Left lung (tissue), 10 donors: Measurements from ENCODE around the gene SMARCD1. TPM values are rescaled to one million over a fixed set of nuclear protein-coding genes. Genes with fewer than 3 reads are reported as not detected.

Source experiments
- ATAC-seq: fragments of 200-7000 bp; cut with Tn5 transposase; one replicate; pipeline ENCODE4 v1.9.1; 2020; ENCODE audit warnings: moderate library complexity
- DNase-seq, 4 donors: peaks; one replicate each; pipeline ENCODE4 v3.0.0-alpha.2; 2013 to 2020
- H3K27ac ChIP-seq, 2 donors: fragments of 200-600 bp; sonication (generic) in 1 of 2; one replicate each; pipeline versions ENCODE4 v1.5.0 to v1.8.0; 2020 to 2021
- H3K27me3 ChIP-seq, 2 donors: fragments of 200-600 bp; sonication (generic) in 1 of 2; one replicate each; pipeline versions ENCODE4 v1.5.0 to v1.8.0; 2020 to 2021
- H3K36me3 ChIP-seq, 2 donors: fragments of 200-600 bp; sonication (generic) in 1 of 2; one replicate each; pipeline versions ENCODE4 v1.5.0 to v1.8.0; 2020 to 2021
- H3K4me1 ChIP-seq, 2 donors: fragments of 200-600 bp; one replicate each; pipeline ENCODE4 v1.8.0; 2021
- H3K4me3 ChIP-seq, 2 donors: fragments of 200-600 bp; sonication (generic) in 1 of 2; one replicate each; pipeline versions ENCODE4 v1.5.0 to v1.8.0; 2020 to 2021; ENCODE audit warnings: mild to moderate bottlenecking in 1 of 2
- H3K9me3 ChIP-seq, 2 donors: fragments of 200-600 bp; sonication (generic) in 1 of 2; one replicate each; pipeline versions ENCODE4 v1.5.0 to v1.8.0; 2020 to 2021
- CTCF ChIP-seq, 2 donors: fragments of 200-600 bp; sonication (generic) in 1 of 2; IDR thresholded peaks; one replicate each; pipeline versions ENCODE4 v1.5.0 to v1.8.0; 2021; ENCODE audit warnings: antibody characterized with exemption in 2 of 2
- intact Hi-C, 2 donors: fragments of 100-400 bp; cut with DNase I; formaldehyde crosslinking; loops; one replicate each; pipeline versions ENCODE4 v1.11.2 to v1.14.2; 2022
- polyA plus RNA-seq, 6 donors: library from polyadenylated mRNA; unstranded; fragments of 120-200 nt; gene quantifications; one replicate each; pipeline ENCODE4 v1.2.1, GENCODE V29; 2013; ENCODE audit not compliant: insufficient read length in 6 of 6
- total RNA-seq, 2 donors: library from RNA; stranded (reverse); fragmentation: NEBNext Ultra II Directional; extraction: Animal tissue kit (Norgen Biotek cat#: 25700); gene quantifications; one replicate each; pipeline ENCODE4 v1.2.1, GENCODE V29; 2021
- donor health status: DM: no; HTN: yes; CAD: no.
- donor health status: DM: no; HTN: no; CAD: no.

SMARCD1 gene
- total and polyA plus RNA-seq, 8 donors, result 33.1 to 155 (median 139) TPM

- no peaks in the 10 kb centered on the region for H3K9me3 ChIP-seq
- no peak for DNase-seq
These were observed 5.2 kb downstream of the SMARCD1 start for GRCh38 chr12:50090391-50090790.

GRCh38 chr12:50097952-50098351, 12.8 kb downstream of the SMARCD1 start:
- TF ChIP-seq CTCF (IDR thresholded peaks at IDR 0.05), result no peak
- Histone ChIP-seq H3K36me3 (peaks cover 3 to 88% of the 10 kb centered on the region in 2 donors), H3K27me3 (no peaks in the 10 kb centered on the region), H3K4me3 (no peak overlapping the region), H3K4me1 (no peaks in the 10 kb centered on the region), H3K27ac (no peak overlapping the region), H3K9me3 (no peaks in the 10 kb centered on the region)
- intact Hi-C loops, result no loop called here
- ATAC-seq (no peak), DNase-seq (no peak)

More at GRCh38 chr12:50090391-50090790, 5.2 kb downstream of the SMARCD1 start:
- intact Hi-C loops, result no loop called here
- Histone ChIP-seq H3K27me3 (no peaks in the 10 kb centered on the region), H3K4me3 (no peak overlapping the region), H3K4me1 (peaks cover 0 to 17% of the 10 kb centered on the region in 2 donors), H3K36me3 (peaks cover 11 to 84% of the 10 kb centered on the region in 2 donors), H3K27ac (no peak overlapping the region)
- TF ChIP-seq CTCF (IDR thresholded peaks at IDR 0.05), result no peak
- ATAC-seq, result no peak

GRCh38 chr12:50099302-50100008, 14.3 kb downstream of the SMARCD1 start:
- DNase-seq (no peak), ATAC-seq (no peak)
- no peak for TF ChIP-seq CTCF (IDR thresholded peaks at IDR 0.05)
- H3K36me3 ChIP-seq, result peaks cover 2 to 73% of the 10 kb centered on the region in 2 donors
- H3K4me3 ChIP-seq, result no peak overlapping the region
- H3K9me3 ChIP-seq, result no peaks in the 10 kb centered on the region
- intact Hi-C loops, result no loop called here
- no peaks in the 10 kb centered on the region for H3K27me3 ChIP-seq
- H3K4me1 ChIP-seq, result peaks cover 5 to 7% of the 10 kb centered on the region in 2 donors
- H3K27ac ChIP-seq, result no peak overlapping the region

- intact Hi-C loops, result no loop called here
- peaks cover 7 to 11% of the 10 kb centered on the region in 2 donors for H3K4me1 ChIP-seq
- no peaks in the 10 kb centered on the region for H3K27me3 ChIP-seq
- H3K4me3 ChIP-seq, result no peak overlapping the region
- peaks cover 0 to 62% of the 10 kb centered on the region in 2 donors for H3K36me3 ChIP-seq
- TF ChIP-seq CTCF (IDR thresholded peaks at IDR 0.05), result no peak
- ATAC-seq (no peak), DNase-seq (no peak)
- H3K27ac ChIP-seq, result no peak overlapping the region
- no peaks in the 10 kb centered on the region for H3K9me3 ChIP-seq
These were observed 15.4 kb downstream of the SMARCD1 start for GRCh38 chr12:50100561-50100960.

GRCh38 chr12:50101663-50102062, 16.5 kb downstream of the SMARCD1 start:
- TF ChIP-seq CTCF (IDR thresholded peaks at IDR 0.05), result peak in 1 of 2 donors; percentile 18
- H3K4me1 ChIP-seq, result peaks cover 7 to 11% of the 10 kb centered on the region in 2 donors
- H3K27ac ChIP-seq, result no peak overlapping the region
- no peak for ATAC-seq
- H3K36me3 ChIP-seq, result peaks cover 0 to 50% of the 10 kb centered on the region in 2 donors
- no peaks in the 10 kb centered on the region for H3K27me3 ChIP-seq
- no peaks in the 10 kb centered on the region for H3K9me3 ChIP-seq
- no peak overlapping the region for H3K4me3 ChIP-seq
- intact Hi-C loops, result no loop called here
- DNase-seq, result no peak
